GF-D8 (cell line): ENCODE data around the gene ZBTB47.
A peak's percentile ranks its signal among the peaks of the same experiment; 100 is the strongest.

Experiments used
- DNase-seq: peaks from one replicate; lab custom pipeline; 2025; lab: John Stamatoyannopoulos, UW

The ZBTB47 gene

GRCh38 chr3:42652611-42653302 is 740 bp upstream of the ZBTB47 start:
- DNase-seq, result peak; percentile 78

- DNase-seq, result no peak
Observed at GRCh38 chr3:42653303-42653559, 266 bp upstream of the ZBTB47 start.

- no peak for DNase-seq
Observed at GRCh38 chr3:42654331-42655201, 1.1 kb downstream of the ZBTB47 start.

- DNase-seq, result no peak
Observed at GRCh38 chr3:42655331-42655888, 1.9 kb downstream of the ZBTB47 start.

GRCh38 chr3:42655980-42656679 is 2.6 kb downstream of the ZBTB47 start:
- no peak for DNase-seq

- DNase-seq, result no peak
Observed at GRCh38 chr3:42656680-42657610, 3.4 kb downstream of the ZBTB47 start.

- no peak for DNase-seq
Observed at GRCh38 chr3:42657675-42658074, 4.2 kb downstream of the ZBTB47 start.

- no peak for DNase-seq
Observed at GRCh38 chr3:42658091-42658770, 4.7 kb downstream of the ZBTB47 start.

GRCh38 chr3:42658771-42659390 is 5.4 kb downstream of the ZBTB47 start:
- DNase-seq, result peak; percentile 6

- no peak for DNase-seq
Observed at GRCh38 chr3:42659451-42660130, 6.1 kb downstream of the ZBTB47 start.

- DNase-seq, result no peak
Observed at GRCh38 chr3:42660131-42660715, 6.7 kb downstream of the ZBTB47 start.

- DNase-seq, result no peak
Observed at GRCh38 chr3:42660898-42661297, 7.4 kb downstream of the ZBTB47 start.

GRCh38 chr3:42661593-42662022 is 8.1 kb downstream of the ZBTB47 start:
- no peak for DNase-seq

- DNase-seq, result no peak
Observed at GRCh38 chr3:42662037-42662812, 8.7 kb downstream of the ZBTB47 start.

GRCh38 chr3:42662813-42663535 is 9.5 kb downstream of the ZBTB47 start:
- DNase-seq, result no peak

- DNase-seq, result no peak
Observed at GRCh38 chr3:42663581-42664437, 10.3 kb downstream of the ZBTB47 start.

- DNase-seq, result no peak
Observed at GRCh38 chr3:42664438-42664803, 10.9 kb downstream of the ZBTB47 start.
